Stomach (tissue), 4 donors: ENCODE measurements around the gene DDAH1.

Experiments
- POLR2A ChIP-seq, 4 donors: fragments of 450-650 bp; IDR thresholded peaks; one replicate each; pipeline ENCODE4 v1.6.1; 2016; ENCODE audit warnings: antibody characterized with exemption in 4 of 4, control low read depth in 2 of 4, mild to moderate bottlenecking in 1 of 4, moderate library complexity in 1 of 4
- POLR2AphosphoS5 ChIP-seq, 3 donors: sonication (generic); formaldehyde crosslinking; IDR thresholded peaks; one replicate each; pipeline ENCODE4 v1.6.1; 2016; ENCODE audit warnings: antibody characterized with exemption in 3 of 3
- TF ChIP-seq, protein P1 (sequence below), 7 experiments: fragments of 450-650 bp in 4 of 7; fragments of 200-600 bp in 3 of 7; sonication (generic) in 3 of 7; IDR thresholded peaks; one replicate each; pipeline ENCODE4 v1.5.1; 2016 to 2019; ENCODE audit warnings: antibody characterized with exemption in 7 of 7, control low read depth in 2 of 7, mild to moderate bottlenecking in 1 of 7

DNA sequence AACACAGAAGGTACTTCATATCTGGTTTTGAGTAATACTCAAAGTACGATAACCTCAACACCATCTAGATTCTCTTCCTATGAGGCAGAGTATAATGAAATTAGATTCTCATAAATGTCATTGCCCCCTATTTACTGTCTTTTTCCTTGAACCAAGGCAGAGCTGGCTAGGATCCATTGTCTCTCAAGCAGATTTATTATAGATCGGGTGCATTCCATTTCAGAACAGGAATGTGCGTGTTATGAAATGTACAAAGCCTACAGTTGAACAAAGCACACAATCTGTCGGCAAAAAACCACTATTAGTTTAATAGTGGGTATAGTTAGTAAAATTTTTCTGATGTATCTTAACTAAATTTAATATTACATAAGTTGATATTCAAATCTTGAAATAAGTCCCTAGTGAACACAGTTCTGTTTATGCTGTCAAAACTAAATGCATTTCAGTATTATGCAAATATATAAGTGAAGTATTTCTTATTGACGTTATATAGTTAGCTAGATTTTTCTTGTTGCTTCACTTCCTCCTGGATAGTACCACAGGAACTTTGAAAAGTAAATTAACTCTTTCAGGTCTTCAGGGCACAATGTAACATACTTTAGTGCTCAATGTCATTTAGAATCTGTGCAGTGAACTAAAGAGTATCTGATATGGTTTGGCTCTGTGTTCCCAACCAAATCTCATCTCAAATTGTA is 92.1 kb downstream of the DDAH1 start:
- no peak for TF ChIP-seq POLR2A (IDR thresholded peaks at IDR 0.05)
- TF ChIP-seq, protein P1, sequence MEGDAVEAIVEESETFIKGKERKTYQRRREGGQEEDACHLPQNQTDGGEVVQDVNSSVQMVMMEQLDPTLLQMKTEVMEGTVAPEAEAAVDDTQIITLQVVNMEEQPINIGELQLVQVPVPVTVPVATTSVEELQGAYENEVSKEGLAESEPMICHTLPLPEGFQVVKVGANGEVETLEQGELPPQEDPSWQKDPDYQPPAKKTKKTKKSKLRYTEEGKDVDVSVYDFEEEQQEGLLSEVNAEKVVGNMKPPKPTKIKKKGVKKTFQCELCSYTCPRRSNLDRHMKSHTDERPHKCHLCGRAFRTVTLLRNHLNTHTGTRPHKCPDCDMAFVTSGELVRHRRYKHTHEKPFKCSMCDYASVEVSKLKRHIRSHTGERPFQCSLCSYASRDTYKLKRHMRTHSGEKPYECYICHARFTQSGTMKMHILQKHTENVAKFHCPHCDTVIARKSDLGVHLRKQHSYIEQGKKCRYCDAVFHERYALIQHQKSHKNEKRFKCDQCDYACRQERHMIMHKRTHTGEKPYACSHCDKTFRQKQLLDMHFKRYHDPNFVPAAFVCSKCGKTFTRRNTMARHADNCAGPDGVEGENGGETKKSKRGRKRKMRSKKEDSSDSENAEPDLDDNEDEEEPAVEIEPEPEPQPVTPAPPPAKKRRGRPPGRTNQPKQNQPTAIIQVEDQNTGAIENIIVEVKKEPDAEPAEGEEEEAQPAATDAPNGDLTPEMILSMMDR (IDR thresholded peaks at IDR 0.05), result no peak
- TF ChIP-seq POLR2AphosphoS5 (IDR thresholded peaks at IDR 0.05), result peak in 1 of 3 donors; percentile 11
